ENCODE results near the gene C2.
"Not testable (repeated sequence)": the region's sequence is repeated elsewhere in the genome, so short reads cannot be mapped to it uniquely, and the experiment has no call there.

Gene C2

DNA sequence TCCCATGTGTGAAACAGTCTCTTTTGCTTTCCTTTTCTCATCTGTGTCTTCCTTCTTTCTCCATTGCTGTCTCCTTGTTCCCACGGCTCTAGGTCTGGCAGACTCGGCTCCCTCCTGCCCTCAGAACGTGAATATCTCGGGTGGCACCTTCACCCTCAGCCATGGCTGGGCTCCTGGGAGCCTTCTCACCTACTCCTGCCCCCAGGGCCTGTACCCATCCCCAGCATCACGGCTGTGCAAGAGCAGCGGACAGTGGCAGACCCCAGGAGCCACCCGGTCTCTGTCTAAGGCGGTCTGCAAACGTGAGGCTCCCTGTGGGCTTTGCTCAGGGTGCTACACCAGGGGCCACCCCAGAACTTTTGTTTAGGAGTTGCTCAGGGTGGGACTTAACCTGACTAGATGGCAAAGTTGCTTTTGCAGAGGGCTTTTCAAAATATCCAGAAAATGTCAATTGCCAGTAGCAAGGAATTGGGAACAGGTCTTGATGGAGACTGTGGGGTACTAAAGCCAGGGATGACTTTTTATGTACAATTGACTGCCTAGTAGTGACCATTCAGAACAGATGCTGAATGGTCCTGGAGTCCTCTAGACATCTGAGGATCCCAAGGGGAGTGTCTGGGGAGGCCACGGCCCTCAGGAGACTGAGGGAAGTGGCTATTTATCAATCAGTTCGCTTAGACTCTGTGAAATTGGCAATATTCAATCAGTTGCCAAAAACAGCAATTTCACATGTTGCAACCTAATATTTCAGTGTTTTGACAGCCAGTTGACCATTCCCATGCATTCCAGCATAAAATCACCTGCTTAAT, 550 bp downstream of the C2 start:
- no peak for DNase-seq

DNA sequence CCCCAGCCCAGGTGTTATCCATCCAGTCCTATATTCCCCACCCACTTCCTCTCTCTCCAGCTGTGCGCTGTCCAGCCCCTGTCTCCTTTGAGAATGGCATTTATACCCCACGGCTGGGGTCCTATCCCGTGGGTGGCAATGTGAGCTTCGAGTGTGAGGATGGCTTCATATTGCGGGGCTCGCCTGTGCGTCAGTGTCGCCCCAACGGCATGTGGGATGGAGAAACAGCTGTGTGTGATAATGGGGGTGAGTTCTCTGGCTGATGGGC, 1.1 kb downstream of the C2 start:
- no peak for DNase-seq

DNA sequence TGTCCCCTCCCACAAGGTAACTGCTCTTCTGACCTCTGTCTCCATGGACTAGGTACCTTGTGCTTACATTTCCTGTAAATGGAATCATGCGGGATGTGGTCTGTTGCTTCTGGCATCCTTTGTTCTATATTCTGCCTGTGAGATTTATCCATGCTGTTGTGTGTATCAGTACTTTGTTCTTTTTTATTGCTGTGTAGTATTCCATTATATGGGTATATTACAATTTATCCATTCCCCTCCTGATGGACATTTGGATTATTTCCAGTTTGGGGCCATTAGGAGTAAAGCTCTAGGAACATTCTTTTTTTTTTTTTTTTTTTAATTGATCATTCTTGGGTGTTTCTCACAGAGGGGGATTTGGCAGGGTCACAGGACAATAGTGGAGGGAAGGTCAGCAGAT, 3.4 kb downstream of the C2 start:
- no peak for DNase-seq

DNA sequence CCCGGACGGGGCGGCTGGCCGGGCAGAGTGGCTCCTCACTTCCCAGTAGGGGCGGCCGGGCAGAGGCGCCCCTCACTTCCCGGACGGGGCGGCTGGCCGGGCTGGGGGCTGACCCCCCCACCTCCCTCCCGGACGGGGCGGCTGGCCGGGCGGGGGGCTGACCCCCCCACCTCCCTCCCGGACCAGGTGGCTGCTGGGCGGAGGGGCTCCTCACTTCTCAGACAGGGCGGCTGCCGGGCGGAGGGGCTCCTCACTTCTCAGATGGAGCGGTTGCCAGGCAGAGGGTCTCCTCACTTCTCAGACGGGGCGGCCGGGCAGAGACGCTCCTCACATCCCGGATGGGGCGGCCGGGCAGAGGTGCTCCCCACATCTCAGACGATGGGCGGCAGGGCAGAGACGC, 4.6 kb downstream of the C2 start:
- DNase-seq, result not testable (repeated sequence)

DNA sequence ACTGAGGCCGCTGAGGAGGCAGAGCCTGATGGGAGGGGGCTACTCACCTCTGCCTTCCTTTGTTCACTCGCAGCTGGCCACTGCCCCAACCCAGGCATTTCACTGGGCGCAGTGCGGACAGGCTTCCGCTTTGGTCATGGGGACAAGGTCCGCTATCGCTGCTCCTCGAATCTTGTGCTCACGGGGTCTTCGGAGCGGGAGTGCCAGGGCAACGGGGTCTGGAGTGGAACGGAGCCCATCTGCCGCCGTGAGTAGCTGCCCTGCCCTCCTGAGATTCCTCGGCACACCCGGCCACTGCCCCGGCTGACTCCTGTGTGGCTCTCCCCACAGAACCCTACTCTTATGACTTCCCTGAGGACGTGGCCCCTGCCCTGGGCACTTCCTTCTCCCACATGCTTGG, 6.0 kb downstream of the C2 start:
- no peak for DNase-seq

DNA sequence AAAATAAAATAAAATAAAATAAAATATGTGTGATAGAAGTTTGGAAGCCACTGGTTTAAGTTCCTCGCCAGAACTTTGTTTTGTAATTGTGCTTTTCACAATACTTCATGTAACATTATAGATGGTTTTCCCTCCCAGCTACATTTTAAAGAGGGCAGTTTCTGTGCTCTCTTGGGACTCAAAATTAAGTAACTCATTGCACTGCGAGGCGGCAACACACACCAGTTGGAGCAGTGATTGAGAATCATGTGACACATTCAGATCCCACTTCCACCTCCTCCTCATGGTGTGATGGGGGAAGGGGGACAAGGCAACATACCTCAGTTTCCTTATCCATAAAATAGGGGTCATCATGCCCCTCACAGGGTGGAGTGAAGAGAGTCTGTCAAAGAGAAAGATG, 7.5 kb downstream of the C2 start:
- DNase-seq, result no peak

DNA sequence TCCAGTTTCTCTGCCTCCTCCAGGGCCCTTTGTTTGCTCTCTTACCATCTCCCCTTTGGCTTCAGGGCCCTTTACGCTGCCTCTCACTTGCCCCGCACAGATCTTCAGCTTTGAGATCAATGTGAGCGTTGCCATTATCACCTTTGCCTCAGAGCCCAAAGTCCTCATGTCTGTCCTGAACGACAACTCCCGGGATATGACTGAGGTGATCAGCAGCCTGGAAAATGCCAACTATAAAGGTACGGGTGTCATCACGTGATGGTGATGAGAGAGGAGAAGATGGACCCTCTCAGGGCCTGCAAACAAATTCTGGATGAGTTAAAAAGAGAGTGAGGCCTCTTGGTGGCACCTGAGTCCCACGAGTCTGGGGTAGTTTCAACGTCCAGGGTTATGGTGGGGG, 8.3 kb downstream of the C2 start:
- no peak for DNase-seq

DNA sequence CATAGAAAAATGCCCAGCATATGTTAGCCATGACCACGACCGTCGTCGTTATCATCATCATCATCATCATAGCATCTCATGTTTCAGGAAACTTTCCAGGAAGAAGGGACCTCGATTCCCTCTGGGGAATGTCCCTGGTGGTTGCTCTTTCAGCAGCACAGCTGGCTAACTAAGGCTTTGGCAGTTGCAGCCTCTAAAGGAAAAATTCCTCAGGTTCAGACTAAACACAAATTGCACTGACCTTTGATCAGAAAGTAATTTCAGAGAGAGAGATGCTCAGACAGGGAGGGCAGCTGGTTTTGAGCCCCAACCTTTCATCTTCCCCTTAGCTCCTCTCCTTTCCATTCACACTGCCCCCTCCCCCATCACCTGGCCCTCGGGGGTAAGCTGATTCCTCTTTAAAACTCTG, 12.7 kb downstream of the C2 start:
- DNase-seq, result no peak

DNA sequence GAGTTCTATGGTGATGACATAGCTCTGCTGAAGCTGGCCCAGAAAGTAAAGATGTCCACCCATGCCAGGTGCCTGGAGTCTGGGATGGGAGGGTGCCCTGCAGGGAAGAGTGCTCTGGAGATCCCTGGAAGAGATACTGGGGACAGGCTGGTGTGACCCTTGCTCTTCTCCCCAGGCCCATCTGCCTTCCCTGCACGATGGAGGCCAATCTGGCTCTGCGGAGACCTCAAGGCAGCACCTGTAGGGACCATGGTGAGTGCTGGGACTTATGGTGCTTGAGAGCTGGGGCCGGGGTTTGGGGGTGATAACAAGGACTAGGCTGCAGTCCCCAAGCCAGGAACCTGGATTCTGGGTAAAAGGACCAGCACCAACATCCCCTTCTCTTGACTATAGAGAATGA, 16.2 kb downstream of the C2 start:
- DNase-seq, result no peak

DNA sequence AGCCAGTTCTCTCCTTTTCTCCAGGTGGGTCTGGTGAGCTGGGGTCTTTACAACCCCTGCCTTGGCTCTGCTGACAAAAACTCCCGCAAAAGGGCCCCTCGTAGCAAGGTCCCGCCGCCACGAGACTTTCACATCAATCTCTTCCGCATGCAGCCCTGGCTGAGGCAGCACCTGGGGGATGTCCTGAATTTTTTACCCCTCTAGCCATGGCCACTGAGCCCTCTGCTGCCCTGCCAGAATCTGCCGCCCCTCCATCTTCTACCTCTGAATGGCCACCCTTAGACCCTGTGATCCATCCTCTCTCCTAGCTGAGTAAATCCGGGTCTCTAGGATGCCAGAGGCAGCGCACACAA, 17.6 kb downstream of the C2 start:
- DNase-seq, result no peak

DNA sequence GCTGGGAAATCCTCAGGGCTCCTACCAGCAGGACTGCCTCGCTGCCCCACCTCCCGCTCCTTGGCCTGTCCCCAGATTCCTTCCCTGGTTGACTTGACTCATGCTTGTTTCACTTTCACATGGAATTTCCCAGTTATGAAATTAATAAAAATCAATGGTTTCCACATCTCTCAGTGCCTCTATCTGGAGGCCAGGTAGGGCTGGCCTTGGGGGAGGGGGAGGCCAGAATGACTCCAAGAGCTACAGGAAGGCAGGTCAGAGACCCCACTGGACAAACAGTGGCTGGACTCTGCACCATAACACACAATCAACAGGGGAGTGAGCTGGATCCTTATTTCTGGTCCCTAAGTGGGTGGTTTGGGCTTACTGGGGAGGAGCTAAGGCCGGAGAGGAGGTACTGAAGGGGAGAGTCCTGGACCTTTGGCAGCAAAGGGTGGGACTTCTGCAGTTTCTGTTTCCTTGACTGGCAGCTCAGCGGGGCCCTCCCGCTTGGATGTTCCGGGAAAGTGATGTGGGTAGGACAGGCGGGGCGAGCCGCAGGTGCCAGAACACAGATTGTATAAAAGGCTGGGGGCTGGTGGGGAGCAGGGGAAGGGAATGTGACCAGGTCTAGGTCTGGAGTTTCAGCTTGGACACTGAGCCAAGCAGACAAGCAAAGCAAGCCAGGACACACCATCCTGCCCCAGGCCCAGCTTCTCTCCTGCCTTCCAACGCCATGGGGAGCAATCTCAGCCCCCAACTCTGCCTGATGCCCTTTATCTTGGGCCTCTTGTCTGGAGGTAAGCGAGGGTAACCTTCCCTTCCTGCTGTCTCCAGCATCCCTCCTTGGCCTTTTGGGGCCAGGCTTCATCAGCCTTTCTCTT, 18.2 kb downstream of the C2 start, which contains the start of gene CFB:
Gene CFB, plus strand, starts transcription at position 589 of the 863 bp plus-strand sequence. Its CDS starts 127 bp downstream, at position 716.
- no peak for DNase-seq

DNA sequence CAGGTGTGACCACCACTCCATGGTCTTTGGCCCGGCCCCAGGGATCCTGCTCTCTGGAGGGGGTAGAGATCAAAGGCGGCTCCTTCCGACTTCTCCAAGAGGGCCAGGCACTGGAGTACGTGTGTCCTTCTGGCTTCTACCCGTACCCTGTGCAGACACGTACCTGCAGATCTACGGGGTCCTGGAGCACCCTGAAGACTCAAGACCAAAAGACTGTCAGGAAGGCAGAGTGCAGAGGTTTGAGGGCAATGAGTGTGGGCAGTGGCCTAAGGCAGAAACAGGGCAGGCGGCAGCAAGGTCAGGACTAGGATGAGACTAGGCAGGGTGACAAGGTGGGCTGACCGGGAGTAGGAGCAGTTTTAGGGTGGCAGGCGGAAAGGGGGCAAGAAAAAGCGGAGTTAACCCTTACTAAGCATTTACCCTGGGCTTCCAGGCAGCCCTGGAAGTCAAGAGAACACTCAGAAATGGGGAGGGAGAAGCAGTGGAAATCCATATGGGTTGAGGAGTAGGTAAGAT, 18.9 kb downstream of the C2 start:
- DNase-seq, result no peak

DNA sequence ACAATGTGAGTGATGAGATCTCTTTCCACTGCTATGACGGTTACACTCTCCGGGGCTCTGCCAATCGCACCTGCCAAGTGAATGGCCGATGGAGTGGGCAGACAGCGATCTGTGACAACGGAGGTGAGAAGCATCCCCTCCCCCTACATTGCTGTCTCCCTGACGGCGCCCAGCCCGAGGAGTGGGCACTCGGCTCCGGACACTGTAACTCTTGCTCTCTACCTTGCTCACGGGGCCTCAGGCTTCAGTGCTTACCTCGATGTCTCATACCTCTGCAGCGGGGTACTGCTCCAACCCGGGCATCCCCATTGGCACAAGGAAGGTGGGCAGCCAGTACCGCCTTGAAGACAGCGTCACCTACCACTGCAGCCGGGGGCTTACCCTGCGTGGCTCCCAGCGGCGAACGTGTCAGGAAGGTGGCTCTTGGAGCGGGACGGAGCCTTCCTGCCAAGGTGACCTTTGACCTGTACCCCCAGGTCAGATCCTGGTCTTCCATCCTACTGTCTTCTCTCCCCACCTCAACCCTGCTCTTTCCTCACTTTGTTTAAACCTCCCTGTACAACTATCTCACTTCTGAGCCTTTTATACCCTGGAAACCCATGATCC, 19.7 kb downstream of the C2 start:
- DNase-seq, result no peak

DNA sequence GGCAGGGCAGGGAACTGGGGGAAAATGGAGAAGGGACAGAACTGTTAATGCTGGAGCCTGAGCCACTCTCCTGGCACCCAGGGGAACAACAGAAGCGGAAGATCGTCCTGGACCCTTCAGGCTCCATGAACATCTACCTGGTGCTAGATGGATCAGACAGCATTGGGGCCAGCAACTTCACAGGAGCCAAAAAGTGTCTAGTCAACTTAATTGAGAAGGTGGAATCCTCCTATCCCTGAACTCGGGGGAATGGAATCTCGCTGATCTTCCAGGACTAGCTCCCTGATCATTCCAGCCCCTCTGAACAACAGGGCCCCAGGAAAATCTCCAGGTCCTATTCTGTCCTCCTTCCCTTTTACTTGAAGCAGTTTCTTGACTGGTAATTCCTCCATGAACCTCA, 20.3 kb downstream of the C2 start:
- DNase-seq, result no peak

DNA sequence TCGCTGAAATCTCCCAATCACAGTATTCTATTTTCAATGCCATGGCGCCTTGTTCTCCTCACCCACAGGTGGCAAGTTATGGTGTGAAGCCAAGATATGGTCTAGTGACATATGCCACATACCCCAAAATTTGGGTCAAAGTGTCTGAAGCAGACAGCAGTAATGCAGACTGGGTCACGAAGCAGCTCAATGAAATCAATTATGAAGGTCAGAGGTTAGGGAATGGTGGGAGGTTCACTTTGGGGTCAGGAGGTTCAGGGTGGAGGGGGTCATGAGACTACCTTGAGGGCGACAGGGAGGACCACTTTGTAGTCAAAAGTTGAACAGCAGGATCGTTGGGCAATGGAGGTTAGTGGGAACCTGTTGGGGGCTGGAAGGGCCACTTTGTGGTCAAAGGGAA, 20.8 kb downstream of the C2 start:
- DNase-seq, result no peak

DNA sequence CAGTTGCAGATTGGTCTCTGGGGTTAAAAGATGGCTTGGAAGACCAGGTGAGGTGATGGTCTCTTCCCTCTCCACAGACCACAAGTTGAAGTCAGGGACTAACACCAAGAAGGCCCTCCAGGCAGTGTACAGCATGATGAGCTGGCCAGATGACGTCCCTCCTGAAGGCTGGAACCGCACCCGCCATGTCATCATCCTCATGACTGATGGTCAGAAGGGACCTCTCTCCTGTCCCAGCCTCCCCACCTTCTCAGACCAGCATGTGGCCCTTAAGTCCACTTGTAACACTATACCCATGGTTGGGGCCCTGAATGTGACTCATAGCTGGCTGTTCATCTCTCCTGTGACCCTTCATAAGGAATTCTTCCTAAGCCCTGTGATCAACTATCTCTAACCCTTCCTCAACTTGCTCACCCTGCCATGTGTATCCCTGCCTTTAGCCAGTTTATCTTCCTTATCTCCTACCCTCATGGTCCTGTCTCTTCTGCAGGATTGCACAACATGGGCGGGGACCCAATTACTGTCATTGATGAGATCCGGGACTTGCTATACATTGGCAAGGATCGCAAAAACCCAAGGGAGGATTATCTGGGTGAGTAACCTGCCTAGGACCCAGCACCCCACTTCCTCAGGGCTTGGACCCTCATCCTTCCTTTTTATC, 21.4 kb downstream of the C2 start:
- DNase-seq, result no peak

DNA sequence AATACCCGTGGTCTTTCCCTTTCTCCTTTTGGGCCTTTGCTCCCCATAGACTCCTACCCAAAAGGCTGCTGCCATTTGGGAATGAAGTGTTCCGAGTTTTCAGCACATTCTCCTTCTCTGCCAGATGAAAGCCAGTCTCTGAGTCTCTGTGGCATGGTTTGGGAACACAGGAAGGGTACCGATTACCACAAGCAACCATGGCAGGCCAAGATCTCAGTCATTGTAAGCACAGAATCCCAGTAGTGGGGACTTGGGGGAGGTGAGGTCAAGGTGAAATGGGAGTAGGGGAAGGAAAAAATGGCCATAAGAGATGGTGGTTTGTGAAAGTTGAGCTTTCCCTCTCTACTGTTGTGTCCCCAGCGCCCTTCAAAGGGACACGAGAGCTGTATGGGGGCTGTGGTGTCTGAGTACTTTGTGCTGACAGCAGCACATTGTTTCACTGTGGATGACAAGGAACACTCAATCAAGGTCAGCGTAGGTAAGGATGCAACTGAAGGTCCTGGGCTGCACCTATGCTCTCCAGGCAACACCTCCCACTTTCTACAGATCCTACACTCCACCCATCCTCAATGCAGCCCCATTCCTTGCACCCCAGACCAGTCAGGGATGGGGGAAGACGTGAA, 22.5 kb downstream of the C2 start:
- no peak for DNase-seq

DNA sequence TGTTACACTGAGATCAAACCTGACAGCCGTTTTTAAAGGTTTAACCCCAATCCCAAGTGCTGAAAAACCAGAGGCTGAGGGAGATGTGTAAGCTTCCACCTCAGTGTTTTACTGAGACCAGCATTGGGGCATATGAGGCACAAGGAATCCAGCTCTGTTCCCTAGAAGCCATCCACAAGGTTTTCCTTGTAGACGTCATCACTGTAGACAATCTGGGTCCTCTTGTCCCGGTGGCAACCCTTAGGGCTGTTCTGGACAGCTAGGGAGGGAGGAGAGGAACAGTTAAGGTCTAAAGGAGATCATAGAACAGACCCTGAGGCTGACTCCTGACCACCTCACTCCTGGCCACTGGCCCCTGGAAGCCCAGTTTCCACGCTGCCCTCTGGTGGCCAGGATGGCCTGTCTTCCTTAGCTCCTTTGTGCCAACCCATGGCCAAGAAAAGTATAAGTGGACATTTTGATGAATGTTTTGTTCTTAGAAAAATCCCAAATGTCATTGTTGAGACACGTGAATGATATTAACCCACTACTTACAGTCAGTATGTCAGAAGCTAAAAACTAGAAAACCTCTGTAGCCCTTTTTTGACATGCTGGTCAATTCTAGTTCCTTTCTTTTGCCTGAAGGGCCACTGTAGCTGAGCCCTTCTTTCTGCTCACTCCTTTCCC, 24.8 kb downstream of the C2 start:
- peak; percentile 34 for DNase-seq

DNA sequence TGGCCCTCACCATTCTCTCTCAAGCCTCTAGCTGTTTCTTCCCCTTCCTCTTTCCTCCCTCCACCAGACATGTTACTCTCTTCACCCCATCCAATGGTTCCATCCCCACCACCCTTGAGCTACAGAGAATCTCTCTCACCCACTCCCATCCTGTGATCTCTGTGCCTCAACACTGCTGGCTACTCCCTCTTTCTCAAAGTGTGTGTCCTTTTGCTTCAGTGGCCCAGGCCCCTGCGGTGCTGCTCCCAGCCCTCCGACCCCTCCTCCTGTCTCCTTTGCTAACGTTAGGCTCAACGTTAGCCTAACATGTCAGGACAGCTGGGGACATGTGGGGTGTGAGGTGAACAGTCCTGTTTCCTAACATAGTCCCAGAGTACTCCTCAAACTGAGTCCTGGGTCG, 25.4 kb downstream of the C2 start:
- no peak for DNase-seq

DNA sequence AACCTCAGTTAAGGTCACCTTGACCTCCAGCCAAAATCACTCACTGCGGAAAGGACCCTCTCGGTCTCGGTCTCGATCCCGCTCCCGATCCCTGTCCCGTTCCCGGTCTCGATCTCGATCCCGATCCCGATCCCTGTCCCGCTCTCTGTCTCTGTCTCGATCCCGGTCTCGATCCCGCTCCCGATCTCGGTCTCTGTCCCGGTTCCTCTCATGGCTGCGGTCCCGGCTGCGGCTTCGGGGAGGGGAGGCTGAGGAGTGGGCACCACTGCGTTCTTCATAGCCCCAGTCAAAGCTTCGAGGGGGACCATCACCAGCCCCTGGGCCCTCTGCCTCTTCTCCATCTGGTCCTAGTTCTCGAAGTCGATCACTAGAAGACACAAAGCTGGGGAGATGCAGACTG, 27.0 kb downstream of the C2 start:
- no peak for DNase-seq

DNA sequence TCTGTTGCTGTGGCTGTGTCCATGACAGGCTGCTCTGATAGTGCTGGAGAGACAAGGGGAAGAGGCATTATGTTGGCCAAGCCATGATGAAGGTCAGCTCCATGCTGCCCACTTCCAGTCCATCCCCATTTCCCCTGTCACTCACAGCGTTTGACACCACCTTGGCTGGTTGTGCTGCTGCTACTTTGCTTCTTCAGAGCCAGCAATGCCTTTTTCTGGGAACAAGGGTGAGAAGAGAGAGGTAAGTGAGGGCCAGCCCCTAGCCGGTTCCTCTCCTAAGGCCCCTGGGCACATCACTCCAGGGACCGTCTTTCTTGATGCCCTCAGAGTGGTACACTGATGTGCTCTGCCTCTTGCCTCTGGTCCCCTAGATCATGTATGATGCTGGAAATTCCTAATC, 29.3 kb downstream of the C2 start:
- no peak for DNase-seq

DNA sequence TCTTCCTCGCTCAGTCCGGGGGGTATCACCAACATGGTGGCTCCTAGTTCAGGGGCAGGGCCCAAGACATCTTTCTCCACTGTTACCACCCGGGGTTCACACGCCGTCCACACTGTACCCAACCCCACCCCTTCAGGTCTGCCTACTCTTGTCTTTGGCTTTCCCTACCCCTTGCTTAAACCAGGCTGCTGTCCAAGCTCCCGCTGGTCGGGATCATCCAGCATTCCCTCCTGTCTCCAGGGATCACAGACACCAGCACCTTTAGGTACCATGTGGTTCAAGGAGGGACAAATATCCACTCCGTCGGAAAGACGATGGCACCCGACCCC, 30.9 kb downstream of the C2 start:
- no peak for DNase-seq

Data from MV-4-11 (cell line).